Thoracic aorta (tissue), 2 donors: ENCODE data around the gene LUC7L2. TPM values are rescaled to one million over a fixed set of nuclear protein-coding genes. Genes with fewer than 3 reads are reported as not detected.

Source experiments
- ATAC-seq: fragments of 150-250 bp; one replicate; pipeline ENCODE4 v1.8.0; 2017; ENCODE audit warnings: low read depth; ENCODE audit not compliant: insufficient number of reproducible peaks, low FRiP score
- DNase-seq: peaks from one replicate; pipeline ENCODE4 v3.0.0-alpha.2; 2020; ENCODE audit warnings: low spot score
- H3K27ac ChIP-seq, 2 donors: fragments of 200-600 bp; sonication (generic); 1 replicate in 1 of 2; 2 replicates in 1 of 2; pipeline ENCODE4 v1.5.1; 2016; ENCODE audit warnings: mild to moderate bottlenecking in 2 of 2, moderate library complexity in 2 of 2
- H3K27me3 ChIP-seq: fragments of 200-600 bp; sonication (generic); replicated peaks from 2 replicates; pipeline ENCODE4 v1.6.0; 2016; ENCODE audit warnings: mild to moderate bottlenecking; ENCODE audit not compliant: insufficient read depth
- H3K36me3 ChIP-seq: fragments of 200-600 bp; sonication (generic); one replicate; pipeline ENCODE4 v1.5.1; 2016
- H3K4me1 ChIP-seq, 2 donors: fragments of 200-600 bp; sonication (generic); 1 replicate in 1 of 2; 2 replicates in 1 of 2; pipeline versions ENCODE4 v1.5.1 to v1.6.0; 2016; ENCODE audit warnings: low read depth in 2 of 2, mild to moderate bottlenecking in 1 of 2; ENCODE audit not compliant: control insufficient read depth in 1 of 2
- H3K4me3 ChIP-seq: fragments of 200-600 bp; sonication (generic); 2 replicates; pipeline ENCODE4 v1.5.1; 2016; ENCODE audit warnings: mild to moderate bottlenecking
- H3K9me3 ChIP-seq: fragments of 200-600 bp; sonication (generic); 2 replicates; pipeline ENCODE4 v1.5.1; 2016
- CTCF ChIP-seq: fragments of 200-600 bp; sonication (generic); IDR thresholded peaks from one replicate; pipeline ENCODE4 v1.5.1; 2019; ENCODE audit warnings: antibody characterized with exemption
- total RNA-seq, 2 donors: library from RNA; depleted of rRNA; stranded (reverse); fragments of >200 nt; gene quantifications; one replicate each; pipeline versions ENCODE4 v1.1.0 to v1.2.3, GENCODE V29; 2016

Gene LUC7L2
- total RNA-seq, 2 donors from 2014 or later, result 73.4 to 137 TPM

- DNase-seq, result no peak
- no peak for ATAC-seq
These were observed 11.2 kb downstream of the LUC7L2 start for GRCh38 chr7:139370943-139371313.

GRCh38 chr7:139374246-139374645 is 14.6 kb downstream of the LUC7L2 start:
- Histone ChIP-seq H3K4me1 (peaks cover 32 to 50% of the 10 kb centered on the region in 2 donors), H3K27me3 (no peaks in the 10 kb centered on the region), H3K36me3 (peaks cover 16% of the 10 kb centered on the region), H3K9me3 (no peaks in the 10 kb centered on the region), H3K4me3 (no peak overlapping the region), H3K27ac (no peak overlapping the region)
- no peak for TF ChIP-seq CTCF
- DNase-seq, result no peak
- ATAC-seq, result no peak

More at GRCh38 chr7:139370943-139371313, 11.2 kb downstream of the LUC7L2 start:
- Histone ChIP-seq H3K9me3 (no peaks in the 10 kb centered on the region), H3K4me3 (no peak overlapping the region), H3K4me1 (peaks cover 38 to 69% of the 10 kb centered on the region in 2 donors), H3K36me3 (no peaks in the 10 kb centered on the region), H3K27ac (no peak overlapping the region), H3K27me3 (no peaks in the 10 kb centered on the region)
- no peak for TF ChIP-seq CTCF

GRCh38 chr7:139382439-139382838 is 22.7 kb downstream of the LUC7L2 start:
- ATAC-seq, result no peak
- H3K27ac ChIP-seq, result no peak overlapping the region
- no peaks in the 10 kb centered on the region for H3K4me1 ChIP-seq
- DNase-seq, result no peak
- no peak for TF ChIP-seq CTCF
- H3K27me3 ChIP-seq, result no peaks in the 10 kb centered on the region
- H3K4me3 ChIP-seq, result no peak overlapping the region
- no peaks in the 10 kb centered on the region for H3K9me3 ChIP-seq
- peaks cover 25% of the 10 kb centered on the region for H3K36me3 ChIP-seq

- H3K36me3 ChIP-seq, result peaks cover 10% of the 10 kb centered on the region
- ATAC-seq (no peak), DNase-seq (no peak)
- no peaks in the 10 kb centered on the region for H3K4me1 ChIP-seq
- no peaks in the 10 kb centered on the region for H3K9me3 ChIP-seq
- H3K27ac ChIP-seq, result no peak overlapping the region
- H3K27me3 ChIP-seq, result no peaks in the 10 kb centered on the region
- no peak for TF ChIP-seq CTCF
- H3K4me3 ChIP-seq, result no peak overlapping the region
These were observed 24.9 kb downstream of the LUC7L2 start for GRCh38 chr7:139384611-139385010.

- DNase-seq, result no peak
- no peaks in the 10 kb centered on the region for H3K27me3 ChIP-seq
- H3K4me3 ChIP-seq, result no peak overlapping the region
- TF ChIP-seq CTCF, result no peak
- H3K27ac ChIP-seq, result no peak overlapping the region
- ATAC-seq, result no peak
- peaks cover 4% of the 10 kb centered on the region for H3K36me3 ChIP-seq
- no peaks in the 10 kb centered on the region for H3K9me3 ChIP-seq
- H3K4me1 ChIP-seq, result no peaks in the 10 kb centered on the region
These were observed 27.9 kb downstream of the LUC7L2 start for GRCh38 chr7:139387594-139387993.
